SKM-1 (cell line): ENCODE data around the gene PYGL.
"Not testable (repeated sequence)": the region's sequence is repeated elsewhere in the genome, so short reads cannot be mapped to it uniquely, and the experiment has no call there.

ENCODE experiments used
- DNase-seq: peaks from one replicate; lab custom pipeline; 2025; ENCODE audit not compliant: unreplicated experiment; lab: John Stamatoyannopoulos, UW

Gene PYGL

GRCh38 chr14:50955373-50956043 lies 11.2 kb upstream of the PYGL start:
- DNase-seq = no peak

- DNase-seq = peak; percentile 15
Observed at GRCh38 chr14:50954811-50955372, 10.6 kb upstream of the PYGL start.

- no peak for DNase-seq
Observed at GRCh38 chr14:50953502-50953901, 9.2 kb upstream of the PYGL start.

GRCh38 chr14:50951032-50951431 lies 6.7 kb upstream of the PYGL start:
- DNase-seq = no peak

GRCh38 chr14:50948205-50948604 lies 3.9 kb upstream of the PYGL start:
- DNase-seq = no peak

GRCh38 chr14:50947446-50947845 lies 3.2 kb upstream of the PYGL start:
- DNase-seq = no peak

GRCh38 chr14:50946234-50946935 lies 2.1 kb upstream of the PYGL start:
- no peak for DNase-seq

- DNase-seq = no peak
Observed at GRCh38 chr14:50944647-50945413, 547 bp upstream of the PYGL start.

- no peak for DNase-seq
Observed at GRCh38 chr14:50943261-50943942, 881 bp downstream of the PYGL start.

- not testable (repeated sequence) for DNase-seq
Observed at GRCh38 chr14:50941638-50942037, 2.6 kb downstream of the PYGL start.

GRCh38 chr14:50941151-50941550 lies 3.1 kb downstream of the PYGL start:
- DNase-seq = no peak

GRCh38 chr14:50937800-50938199 lies 6.5 kb downstream of the PYGL start:
- no peak for DNase-seq

- DNase-seq = peak; percentile 2
Observed at GRCh38 chr14:50937325-50937724, 7.0 kb downstream of the PYGL start.

- no peak for DNase-seq
Observed at GRCh38 chr14:50936882-50937281, 7.4 kb downstream of the PYGL start.

GRCh38 chr14:50936016-50936340 lies 8.3 kb downstream of the PYGL start:
- DNase-seq = no peak

GRCh38 chr14:50935126-50936015 lies 8.9 kb downstream of the PYGL start:
- no peak for DNase-seq

GRCh38 chr14:50932592-50933495 lies 11.4 kb downstream of the PYGL start:
- no peak for DNase-seq

GRCh38 chr14:50932156-50932555 lies 12.1 kb downstream of the PYGL start:
- DNase-seq = no peak

GRCh38 chr14:50931559-50931958 lies 12.7 kb downstream of the PYGL start:
- no peak for DNase-seq
